ENCODE data around the gene MRPS15.
A peak's percentile ranks its signal among the peaks of the same experiment; 100 is the strongest.

MRPS15 gene

DNA sequence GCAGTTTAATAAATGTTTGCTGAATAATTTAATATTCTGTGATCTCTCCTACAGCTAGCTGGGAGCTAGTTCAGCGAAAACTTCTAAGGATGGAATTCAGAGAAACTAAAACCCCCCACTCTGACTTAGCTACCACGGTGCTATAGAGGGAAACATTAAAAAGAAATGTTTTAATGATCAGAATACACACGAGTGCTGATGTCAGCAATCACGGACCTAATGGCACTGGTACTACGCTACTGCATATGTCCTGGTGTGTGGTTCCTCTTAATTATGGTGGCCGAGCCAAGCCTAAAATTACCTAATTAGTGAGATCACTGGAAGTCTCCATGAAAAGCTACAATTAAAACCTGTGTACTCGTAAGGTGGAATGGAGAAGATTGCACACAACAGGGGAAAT, 42.5 kb downstream of the MRPS15 start:
- Histone ChIP-seq H3K4me1 (ENCODE audit: control insufficient read depth, insufficient read depth, low read length) (no peaks in the 10 kb centered on the region), H3K36me3 (ENCODE audit: control insufficient read depth, insufficient read depth, low read length) (no peaks in the 10 kb centered on the region), H3K27me3 (ENCODE audit: control insufficient read depth, insufficient read depth, low read length) (no peaks in the 10 kb centered on the region), H3K9me3 (ENCODE audit: control insufficient read depth, insufficient read depth, low read length) (no peaks in the 10 kb centered on the region), H3K27ac (ENCODE audit: low read length) (no peak overlapping the region), H3K4me3 (ENCODE audit: low read length) (no peak overlapping the region)
- DNase-seq (ENCODE audit: low read depth, low spot score): no peak
- no CpG with 5 or more reads among the region's 7 CpGs for WGBS (ENCODE audit: insufficient coverage, insufficient read length)

GRCh38 chr1:36420836-36421317, 43.3 kb downstream of the MRPS15 start:
- Histone ChIP-seq H3K27me3 (ENCODE audit: control insufficient read depth, insufficient read depth, low read length) (no peaks in the 10 kb centered on the region), H3K9me3 (ENCODE audit: control insufficient read depth, insufficient read depth, low read length) (no peaks in the 10 kb centered on the region), H3K4me1 (ENCODE audit: control insufficient read depth, insufficient read depth, low read length) (no peaks in the 10 kb centered on the region), H3K27ac (ENCODE audit: low read length) (no peak overlapping the region), H3K4me3 (ENCODE audit: low read length) (no peak overlapping the region), H3K36me3 (ENCODE audit: control insufficient read depth, insufficient read depth, low read length) (no peaks in the 10 kb centered on the region)
- DNase-seq (ENCODE audit: low read depth, low spot score): peak; percentile 85
- WGBS (ENCODE audit: insufficient coverage, insufficient read length): no CpG with 5 or more reads among the region's 13 CpGs

GRCh38 chr1:36420409-36420808, 43.8 kb downstream of the MRPS15 start:
- no peak for DNase-seq (ENCODE audit: low read depth, low spot score)
- no CpG with 5 or more reads among the region's 5 CpGs for WGBS (ENCODE audit: insufficient coverage, insufficient read length)

DNA sequence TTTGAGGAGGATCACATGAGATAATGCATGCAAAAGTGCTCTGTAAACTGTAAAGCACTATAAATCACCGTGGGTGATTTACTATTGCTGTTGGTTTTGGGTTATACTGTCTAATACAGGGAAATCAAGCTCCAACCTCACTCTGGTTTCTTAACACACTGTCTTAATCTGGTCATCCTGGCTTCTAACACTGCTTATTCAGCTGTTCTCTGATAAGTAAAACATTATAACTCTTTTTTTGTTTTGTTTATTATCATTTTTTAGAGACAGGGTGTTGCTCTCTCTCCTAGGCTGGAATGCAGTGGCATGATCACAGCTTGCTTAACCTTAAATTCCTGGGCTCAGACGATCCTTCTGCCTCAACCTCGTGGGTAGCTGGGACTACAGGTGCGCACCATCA, 44.6 kb downstream of the MRPS15 start:
- no CpG with 5 or more reads among the region's 4 CpGs for WGBS (ENCODE audit: insufficient coverage, insufficient read length)

More at GRCh38 chr1:36420409-36420808, 43.8 kb downstream of the MRPS15 start:
- Histone ChIP-seq H3K36me3 (ENCODE audit: control insufficient read depth, insufficient read depth, low read length) (no peaks in the 10 kb centered on the region), H3K9me3 (ENCODE audit: control insufficient read depth, insufficient read depth, low read length) (no peaks in the 10 kb centered on the region), H3K27ac (ENCODE audit: low read length) (no peak overlapping the region), H3K4me3 (ENCODE audit: low read length) (no peak overlapping the region), H3K4me1 (ENCODE audit: control insufficient read depth, insufficient read depth, low read length) (no peaks in the 10 kb centered on the region), H3K27me3 (ENCODE audit: control insufficient read depth, insufficient read depth, low read length) (no peaks in the 10 kb centered on the region)

GRCh38 chr1:36419140-36419539, 45.0 kb downstream of the MRPS15 start:
- DNase-seq (ENCODE audit: low read depth, low spot score): no peak
- Histone ChIP-seq H3K4me1 (ENCODE audit: control insufficient read depth, insufficient read depth, low read length) (no peaks in the 10 kb centered on the region), H3K9me3 (ENCODE audit: control insufficient read depth, insufficient read depth, low read length) (no peaks in the 10 kb centered on the region), H3K4me3 (ENCODE audit: low read length) (no peak overlapping the region), H3K27ac (ENCODE audit: low read length) (no peak overlapping the region), H3K36me3 (ENCODE audit: control insufficient read depth, insufficient read depth, low read length) (no peaks in the 10 kb centered on the region), H3K27me3 (ENCODE audit: control insufficient read depth, insufficient read depth, low read length) (no peaks in the 10 kb centered on the region)
- WGBS (ENCODE audit: insufficient coverage, insufficient read length): no CpG with 5 or more reads among the region's 3 CpGs

More for the DNA sequence above, 44.6 kb downstream of the MRPS15 start:
- Histone ChIP-seq H3K27ac (ENCODE audit: low read length) (no peak overlapping the region), H3K36me3 (ENCODE audit: control insufficient read depth, insufficient read depth, low read length) (no peaks in the 10 kb centered on the region), H3K4me1 (ENCODE audit: control insufficient read depth, insufficient read depth, low read length) (no peaks in the 10 kb centered on the region), H3K4me3 (ENCODE audit: low read length) (no peak overlapping the region), H3K9me3 (ENCODE audit: control insufficient read depth, insufficient read depth, low read length) (no peaks in the 10 kb centered on the region), H3K27me3 (ENCODE audit: control insufficient read depth, insufficient read depth, low read length) (no peaks in the 10 kb centered on the region)
- no peak for DNase-seq (ENCODE audit: low read depth, low spot score)

DNA sequence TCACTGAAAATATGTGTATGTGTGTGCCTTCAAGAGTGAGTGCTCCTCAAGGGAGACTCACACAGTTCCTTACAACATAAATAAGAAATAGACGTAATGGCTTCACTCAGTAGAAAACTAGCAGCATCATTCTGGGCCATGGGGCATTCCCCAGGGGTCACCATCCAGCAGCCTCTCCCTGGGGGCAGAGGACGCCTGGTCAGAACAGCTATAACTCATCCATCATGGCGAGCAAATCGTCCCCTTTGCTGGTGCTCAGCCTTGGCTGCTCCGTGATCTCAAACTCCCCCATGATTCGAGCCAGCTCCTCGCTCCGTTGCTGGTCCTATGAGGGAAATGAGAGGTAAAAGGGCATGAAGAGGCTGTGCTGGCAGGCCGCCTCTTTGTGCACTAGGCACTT, 46.3 kb downstream of the MRPS15 start:
- no peak overlapping the region for H3K4me3 ChIP-seq (ENCODE audit: low read length)
- no peaks in the 10 kb centered on the region for H3K27me3 ChIP-seq (ENCODE audit: control insufficient read depth, insufficient read depth, low read length)
- H3K36me3 ChIP-seq (ENCODE audit: control insufficient read depth, insufficient read depth, low read length): no peaks in the 10 kb centered on the region
- no peaks in the 10 kb centered on the region for H3K9me3 ChIP-seq (ENCODE audit: control insufficient read depth, insufficient read depth, low read length)
- WGBS (ENCODE audit: insufficient coverage, insufficient read length): no CpG with 5 or more reads among the region's 9 CpGs
- H3K4me1 ChIP-seq (ENCODE audit: control insufficient read depth, insufficient read depth, low read length): no peaks in the 10 kb centered on the region
- no peak overlapping the region for H3K27ac ChIP-seq (ENCODE audit: low read length)
- no peak for DNase-seq (ENCODE audit: low read depth, low spot score)

- WGBS (ENCODE audit: insufficient coverage, insufficient read length): no CpG with 5 or more reads among the region's 15 CpGs
- DNase-seq (ENCODE audit: low read depth, low spot score): no peak
- Histone ChIP-seq H3K4me3 (ENCODE audit: low read length) (no peak overlapping the region), H3K27me3 (ENCODE audit: control insufficient read depth, insufficient read depth, low read length) (no peaks in the 10 kb centered on the region), H3K27ac (ENCODE audit: low read length) (no peak overlapping the region), H3K4me1 (ENCODE audit: control insufficient read depth, insufficient read depth, low read length) (no peaks in the 10 kb centered on the region), H3K36me3 (ENCODE audit: control insufficient read depth, insufficient read depth, low read length) (no peaks in the 10 kb centered on the region), H3K9me3 (ENCODE audit: control insufficient read depth, insufficient read depth, low read length) (no peaks in the 10 kb centered on the region)
Observed at GRCh38 chr1:36415661-36416326, 48.4 kb downstream of the MRPS15 start.

DNA sequence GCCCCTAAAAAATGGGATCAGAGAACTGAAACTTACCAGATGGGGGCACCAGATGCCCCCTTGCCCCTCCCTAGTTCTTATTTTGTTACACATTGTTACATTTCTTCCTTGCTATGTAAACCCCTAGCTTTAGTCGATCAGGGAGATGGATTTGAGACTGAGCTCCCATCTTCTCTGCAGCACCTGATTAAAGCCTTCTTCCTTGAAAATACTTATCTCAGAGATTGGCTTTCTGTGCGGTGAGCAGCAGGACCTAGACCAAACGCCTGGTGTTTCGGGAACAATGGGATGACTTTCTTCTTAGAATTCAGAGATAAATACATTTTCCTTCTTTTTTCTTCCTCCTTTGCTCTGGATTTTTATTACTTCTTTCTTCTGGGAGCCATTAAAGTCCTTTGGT, 49.8 kb downstream of the MRPS15 start:
- Histone ChIP-seq H3K9me3 (ENCODE audit: control insufficient read depth, insufficient read depth, low read length) (no peaks in the 10 kb centered on the region), H3K27ac (ENCODE audit: low read length) (no peak overlapping the region), H3K4me3 (ENCODE audit: low read length) (no peak overlapping the region), H3K36me3 (ENCODE audit: control insufficient read depth, insufficient read depth, low read length) (no peaks in the 10 kb centered on the region), H3K4me1 (ENCODE audit: control insufficient read depth, insufficient read depth, low read length) (no peaks in the 10 kb centered on the region), H3K27me3 (ENCODE audit: control insufficient read depth, insufficient read depth, low read length) (no peaks in the 10 kb centered on the region)
- no peak for DNase-seq (ENCODE audit: low read depth, low spot score)
- WGBS (ENCODE audit: insufficient coverage, insufficient read length): no CpG with 5 or more reads among the region's 4 CpGs

DNA sequence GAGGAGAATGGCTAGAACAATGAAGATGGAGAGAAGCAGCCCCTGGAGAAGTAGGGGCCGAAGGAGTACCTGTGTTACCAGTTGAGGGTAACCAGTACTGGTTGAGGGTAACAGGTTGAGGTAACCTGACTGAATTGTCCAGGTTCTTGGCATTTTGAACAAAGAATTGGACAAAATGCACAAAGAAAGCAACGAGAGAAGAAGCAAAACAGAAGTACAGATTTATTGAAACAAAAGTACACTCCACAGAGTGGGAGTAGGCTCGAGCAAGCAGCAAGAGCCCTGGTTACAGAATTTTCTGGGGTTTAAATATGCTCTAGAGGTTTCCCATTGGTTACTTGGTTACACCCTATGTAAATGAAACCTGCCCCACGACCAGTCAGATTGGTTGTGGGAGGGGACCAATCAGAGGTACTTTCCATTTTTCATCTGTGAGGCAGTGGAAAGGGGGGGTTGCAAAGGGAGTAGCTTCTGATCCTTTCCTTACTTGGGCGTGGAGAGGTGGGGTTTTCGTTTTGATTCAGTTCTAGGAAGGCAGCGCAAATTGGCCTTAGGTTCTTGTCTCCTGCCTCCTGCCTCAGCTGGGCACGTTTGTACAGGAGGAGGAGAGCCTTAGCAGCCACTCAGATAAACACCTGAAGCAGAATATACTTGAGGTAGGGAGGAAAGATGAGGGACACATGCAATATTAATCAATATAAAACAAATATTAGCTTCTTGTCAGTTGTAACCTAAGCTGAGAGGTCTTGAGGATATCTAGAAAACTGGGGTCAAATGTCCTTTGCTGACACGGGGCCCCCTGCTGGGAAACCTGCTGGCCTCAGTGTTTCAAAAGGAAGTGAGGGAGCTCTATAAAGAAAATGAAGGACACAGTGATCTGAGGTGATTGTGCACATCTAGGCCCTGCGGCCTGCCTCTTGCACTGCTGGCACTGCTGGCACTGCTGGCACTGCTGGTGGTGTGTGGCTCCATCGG, 52.2 kb downstream of the MRPS15 start:
- Histone ChIP-seq H3K36me3 (ENCODE audit: control insufficient read depth, insufficient read depth, low read length) (no peaks in the 10 kb centered on the region; the same call in 1 of the 2 replicates), H3K4me3 (ENCODE audit: low read length) (no peak overlapping the region), H3K27me3 (ENCODE audit: control insufficient read depth, insufficient read depth, low read length) (no peaks in the 10 kb centered on the region), H3K9me3 (ENCODE audit: control insufficient read depth, insufficient read depth, low read length) (no peaks in the 10 kb centered on the region), H3K27ac (ENCODE audit: low read length) (no peak overlapping the region), H3K4me1 (ENCODE audit: control insufficient read depth, insufficient read depth, low read length) (no peaks in the 10 kb centered on the region)
- no peak for DNase-seq (ENCODE audit: low read depth, low spot score)
- WGBS (ENCODE audit: insufficient coverage, insufficient read length): no CpG with 5 or more reads among the region's 11 CpGs

DNA sequence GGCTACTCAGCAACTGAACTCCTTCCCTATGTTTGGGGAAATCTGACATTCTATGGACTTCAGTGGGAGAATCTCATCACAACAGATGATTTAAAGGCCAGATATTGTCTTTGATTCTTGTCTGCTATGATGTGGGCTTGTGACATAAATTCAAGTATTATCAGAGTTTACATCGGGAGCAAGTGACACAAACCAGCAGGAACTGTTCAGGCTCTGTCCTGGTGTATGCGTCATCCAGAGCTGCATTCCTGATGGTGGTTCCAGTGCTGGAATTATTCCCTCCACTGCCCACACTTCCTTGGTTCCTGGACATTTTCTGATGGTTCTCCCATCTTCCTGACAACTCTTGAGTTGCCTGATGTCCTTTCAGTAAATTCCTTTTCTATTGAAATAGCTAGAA, 55.7 kb downstream of the MRPS15 start:
- DNase-seq (ENCODE audit: low read depth, low spot score): no peak
- no peaks in the 10 kb centered on the region; the same call in 1 of the 2 replicates for H3K36me3 ChIP-seq (ENCODE audit: control insufficient read depth, insufficient read depth, low read length)
- H3K27me3 ChIP-seq (ENCODE audit: control insufficient read depth, insufficient read depth, low read length): no peaks in the 10 kb centered on the region
- H3K4me3 ChIP-seq (ENCODE audit: low read length): no peak overlapping the region
- no peaks in the 10 kb centered on the region for H3K4me1 ChIP-seq (ENCODE audit: control insufficient read depth, insufficient read depth, low read length)
- no peak overlapping the region for H3K27ac ChIP-seq (ENCODE audit: low read length)
- no peaks in the 10 kb centered on the region for H3K9me3 ChIP-seq (ENCODE audit: control insufficient read depth, insufficient read depth, low read length)
- WGBS (ENCODE audit: insufficient coverage, insufficient read length): no CpG with 5 or more reads among the region's 2 CpGs
